GM15510 (cell line): ENCODE data around the gene HIPK2.

Experiments used
- POLR2A ChIP-seq: IDR thresholded peaks from 3 replicates; pipeline ENCODE4 v1.6.1; 2011; ENCODE audit warnings: borderline replicate concordance; ENCODE audit not compliant: insufficient read length; ENCODE audit errors: extremely low read depth

Gene HIPK2

DNA sequence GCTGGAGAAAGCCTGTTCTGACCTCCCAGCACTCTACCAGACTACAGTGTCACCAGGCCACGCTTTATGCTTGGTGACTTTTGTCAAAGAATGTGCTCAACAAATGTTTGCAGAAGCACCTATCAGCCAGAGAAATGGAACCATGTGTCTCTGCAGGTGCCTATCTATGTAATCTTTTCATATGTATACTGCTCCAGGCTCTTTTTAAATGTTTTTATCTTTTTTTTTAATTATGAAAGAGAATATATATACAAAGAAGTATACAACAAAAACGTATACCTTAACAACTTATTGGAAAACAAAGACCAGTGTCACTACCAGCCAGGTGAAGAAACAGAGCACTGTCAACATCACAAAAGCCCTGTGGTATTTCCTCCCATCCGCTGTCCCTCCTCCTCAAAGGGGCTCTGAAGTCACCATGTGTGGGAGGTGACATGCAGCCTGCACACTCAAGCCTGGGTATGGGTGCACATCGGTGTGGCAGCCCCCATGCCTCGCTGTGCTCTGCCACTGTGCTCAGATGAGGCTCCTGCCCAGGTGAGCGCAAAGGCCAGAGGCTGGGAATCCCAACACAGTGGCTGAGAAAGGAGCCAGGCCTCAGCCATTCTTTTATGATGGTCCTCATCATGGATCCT lies 133.7 kb downstream of the HIPK2 start:
- TF ChIP-seq POLR2A: no peak

DNA sequence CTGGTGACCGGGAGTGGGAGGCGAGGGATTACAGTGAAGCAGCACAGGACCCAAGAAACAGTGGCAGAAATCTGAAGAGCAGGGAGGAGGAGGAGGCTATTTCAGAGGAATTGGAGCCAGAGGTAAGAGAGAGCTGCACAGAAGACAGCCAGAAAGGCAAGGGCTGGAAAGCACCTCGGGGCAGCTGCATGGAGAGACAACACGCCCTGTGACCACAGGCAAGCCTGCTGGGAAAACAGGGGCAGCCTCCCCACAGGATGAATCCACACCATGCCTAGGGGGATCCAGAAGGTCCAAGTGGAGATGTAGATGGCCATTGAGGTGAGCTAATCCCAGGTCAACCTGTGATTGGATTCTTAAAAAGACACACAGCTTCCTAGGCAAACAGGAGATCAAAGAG lies 135.5 kb downstream of the HIPK2 start:
- TF ChIP-seq POLR2A: no peak

DNA sequence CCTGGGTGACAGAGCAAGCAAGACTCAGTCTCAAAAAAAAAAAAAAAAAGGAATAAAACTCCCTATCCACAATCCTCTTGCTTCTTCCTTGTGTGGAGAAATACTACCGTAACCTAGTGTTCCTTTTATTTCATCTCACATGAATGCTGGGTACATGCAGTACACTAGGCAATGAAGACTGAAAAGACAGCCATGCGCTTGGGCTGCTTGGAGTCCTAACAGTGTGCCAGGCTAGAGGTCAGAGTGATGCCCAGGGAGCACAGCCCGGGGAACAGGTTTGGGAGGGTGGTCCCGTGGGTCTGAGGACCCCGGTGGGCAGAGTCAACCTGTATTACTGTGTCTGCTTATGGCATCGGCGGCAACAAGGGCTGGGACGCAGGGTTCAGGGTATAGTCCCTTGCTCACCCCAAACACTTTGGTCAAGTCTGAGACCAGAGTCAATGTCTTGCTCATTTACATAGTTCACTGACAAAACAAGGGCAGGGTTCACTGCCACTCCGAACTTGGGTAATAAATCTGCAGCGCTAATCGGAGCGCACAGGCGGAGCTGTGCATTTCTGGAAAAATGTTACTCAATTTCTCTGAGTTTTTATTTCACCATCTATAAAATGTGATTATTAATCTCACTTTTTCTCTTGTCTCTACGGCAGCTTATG lies 136.3 kb downstream of the HIPK2 start:
- TF ChIP-seq POLR2A: no peak

DNA sequence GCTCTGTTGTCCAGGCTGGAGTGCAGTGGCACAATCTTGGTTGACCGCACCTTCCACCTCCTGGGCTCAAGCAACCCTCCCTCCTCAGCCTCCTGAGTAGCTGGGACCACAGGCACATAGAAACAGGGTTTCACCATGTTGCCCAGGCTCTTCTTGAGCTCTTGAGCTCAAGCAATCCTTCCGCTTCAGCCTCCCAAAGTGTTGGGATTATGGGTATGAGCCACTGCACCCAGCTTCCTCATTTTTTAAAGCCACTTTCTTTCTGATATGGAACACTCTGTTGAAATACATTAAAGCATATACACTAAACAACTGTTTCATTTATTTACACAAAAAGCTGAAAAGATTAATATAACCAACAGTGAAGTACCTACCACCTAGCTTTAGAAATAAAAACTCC lies 137.1 kb downstream of the HIPK2 start:
- TF ChIP-seq POLR2A: no peak

DNA sequence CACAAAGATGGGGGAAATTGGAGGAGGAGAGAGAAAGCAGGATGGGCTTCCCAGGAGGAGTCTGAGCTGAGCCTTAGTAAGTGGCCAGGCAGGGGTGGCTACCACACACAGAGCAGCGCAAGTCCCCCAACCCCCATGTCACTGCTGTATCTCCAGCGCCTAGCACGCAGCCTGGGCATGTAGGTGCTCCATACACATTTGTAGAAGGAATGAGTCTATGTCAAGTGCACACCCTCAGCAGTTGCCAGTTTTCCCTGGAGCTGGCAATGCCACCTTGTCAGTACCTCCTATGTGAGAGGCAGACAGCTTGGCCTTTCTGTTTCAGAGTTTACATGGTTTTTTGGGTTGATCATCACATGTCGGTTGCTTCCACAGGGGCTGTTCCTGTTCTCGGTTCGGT lies 138.2 kb downstream of the HIPK2 start:
- no peak for TF ChIP-seq POLR2A

DNA sequence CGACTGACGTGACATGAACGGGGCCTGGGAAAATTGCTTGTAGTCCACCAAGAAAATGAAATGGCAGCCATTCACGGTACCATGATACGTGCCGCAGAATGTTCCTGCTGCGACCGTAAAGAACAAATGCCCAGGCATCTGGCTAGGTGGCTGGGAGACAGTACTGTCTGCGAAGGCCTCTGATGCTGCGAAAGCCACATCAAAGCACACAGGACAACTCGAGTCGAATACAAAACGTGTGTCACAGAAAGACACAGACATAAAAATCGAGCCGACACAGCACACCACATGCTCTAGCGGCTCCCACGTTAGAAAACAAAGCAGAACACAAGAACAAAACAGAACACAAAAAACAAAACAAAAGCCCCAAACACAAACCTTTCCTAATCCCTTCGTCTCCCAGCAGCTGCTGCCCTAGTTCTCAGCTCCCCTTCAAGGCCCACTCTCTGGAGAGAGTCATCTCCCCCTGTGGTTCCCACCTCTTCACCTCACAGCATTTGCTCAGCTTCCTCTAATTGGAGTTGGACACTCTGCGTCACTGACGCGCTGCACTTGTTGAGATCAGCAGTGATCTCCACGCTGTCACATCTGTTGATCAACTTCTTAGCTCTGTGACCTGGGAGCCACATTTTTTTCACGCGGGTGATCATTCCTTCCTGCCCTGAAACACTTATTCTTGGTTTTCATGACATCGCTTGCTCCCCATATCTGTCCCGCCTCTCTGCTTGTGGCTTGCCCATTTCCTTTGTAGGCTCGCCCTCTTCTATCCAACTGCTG lies 142.1 kb downstream of the HIPK2 start:
- TF ChIP-seq POLR2A: no peak

DNA sequence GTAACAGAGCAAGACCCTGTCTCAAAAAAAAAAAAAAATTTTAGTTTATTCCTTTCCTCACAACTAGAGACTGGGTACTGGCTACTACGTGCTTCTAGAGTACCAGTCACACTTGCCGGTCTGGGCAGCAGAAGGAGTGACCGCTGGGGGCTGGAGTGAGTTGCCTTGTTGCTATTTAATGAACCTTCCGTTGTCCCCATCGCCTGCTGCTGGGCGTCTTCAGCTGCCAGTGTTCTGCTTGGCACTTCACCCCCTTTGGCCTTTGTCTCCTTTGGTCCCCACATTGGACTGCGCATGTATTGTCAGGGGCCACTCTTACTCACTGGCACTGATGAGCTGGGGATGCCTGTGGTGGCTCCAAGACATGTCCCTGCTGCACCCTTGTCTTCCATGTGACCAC lies 143.7 kb downstream of the HIPK2 start:
- no peak for TF ChIP-seq POLR2A

DNA sequence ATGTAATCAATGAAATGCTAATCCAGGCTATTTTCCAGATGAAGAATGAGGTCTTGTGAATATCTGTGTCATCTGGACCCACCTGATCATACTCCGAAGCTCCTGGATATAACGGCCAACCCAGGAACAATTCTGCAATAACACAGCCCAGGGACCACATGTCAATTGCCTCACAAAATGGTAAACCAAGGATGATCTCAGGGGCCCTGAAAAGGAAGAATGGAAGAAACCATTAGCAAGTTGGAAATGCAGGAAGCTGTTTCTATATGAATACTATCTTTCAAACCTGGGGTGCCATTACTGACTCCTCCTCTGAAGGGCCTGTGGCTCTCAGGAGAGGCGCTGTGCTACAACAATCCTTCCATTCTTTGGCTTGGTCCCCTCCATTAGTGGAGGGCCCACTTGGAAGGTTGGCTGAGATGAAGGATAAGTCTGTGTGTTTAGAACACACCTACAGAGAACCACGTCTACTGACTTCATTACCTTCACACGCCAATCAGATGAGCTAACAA lies 146.2 kb downstream of the HIPK2 start:
- TF ChIP-seq POLR2A: no peak

DNA sequence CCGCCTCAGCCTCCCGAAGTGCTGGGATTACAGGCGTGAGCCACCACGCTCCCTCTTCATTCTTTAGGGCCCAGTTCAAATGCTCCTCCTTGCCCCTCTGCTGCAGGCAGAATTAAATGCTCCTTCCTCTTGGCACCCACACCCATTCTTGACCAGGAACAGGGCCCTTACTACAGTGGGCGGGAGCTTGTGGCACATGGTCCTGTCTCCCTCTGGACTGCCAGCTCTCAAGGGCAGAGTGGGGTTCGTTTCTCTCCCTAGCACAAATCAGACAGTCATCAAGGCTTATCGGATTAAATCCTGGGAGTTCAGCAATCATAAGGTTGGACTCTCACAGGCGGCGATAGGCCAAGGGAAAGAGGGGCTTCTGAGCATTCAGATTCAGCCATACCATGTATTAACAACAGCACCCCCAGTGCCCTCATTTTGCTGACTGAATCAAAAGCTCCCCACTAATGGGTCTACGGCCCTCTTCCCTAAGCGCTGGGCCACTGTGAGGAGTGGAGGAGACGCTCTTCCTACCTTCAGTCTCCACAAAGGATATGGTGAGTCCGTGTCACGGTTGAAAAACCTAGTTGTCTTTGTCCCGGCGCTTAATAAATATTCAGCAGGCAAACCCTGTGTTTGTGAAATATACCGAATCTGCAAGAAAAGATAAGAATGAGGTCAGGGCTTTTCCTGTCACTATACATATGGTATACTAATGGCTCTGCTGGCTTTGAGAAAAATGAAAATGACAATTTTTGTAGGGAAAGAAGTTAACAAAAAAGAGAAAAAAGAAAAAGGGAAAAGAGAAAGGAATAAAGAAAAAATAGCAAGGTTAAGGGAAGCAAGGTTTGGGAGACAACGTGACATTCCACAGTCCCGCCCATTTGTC lies 146.9 kb downstream of the HIPK2 start:
- no peak for TF ChIP-seq POLR2A

DNA sequence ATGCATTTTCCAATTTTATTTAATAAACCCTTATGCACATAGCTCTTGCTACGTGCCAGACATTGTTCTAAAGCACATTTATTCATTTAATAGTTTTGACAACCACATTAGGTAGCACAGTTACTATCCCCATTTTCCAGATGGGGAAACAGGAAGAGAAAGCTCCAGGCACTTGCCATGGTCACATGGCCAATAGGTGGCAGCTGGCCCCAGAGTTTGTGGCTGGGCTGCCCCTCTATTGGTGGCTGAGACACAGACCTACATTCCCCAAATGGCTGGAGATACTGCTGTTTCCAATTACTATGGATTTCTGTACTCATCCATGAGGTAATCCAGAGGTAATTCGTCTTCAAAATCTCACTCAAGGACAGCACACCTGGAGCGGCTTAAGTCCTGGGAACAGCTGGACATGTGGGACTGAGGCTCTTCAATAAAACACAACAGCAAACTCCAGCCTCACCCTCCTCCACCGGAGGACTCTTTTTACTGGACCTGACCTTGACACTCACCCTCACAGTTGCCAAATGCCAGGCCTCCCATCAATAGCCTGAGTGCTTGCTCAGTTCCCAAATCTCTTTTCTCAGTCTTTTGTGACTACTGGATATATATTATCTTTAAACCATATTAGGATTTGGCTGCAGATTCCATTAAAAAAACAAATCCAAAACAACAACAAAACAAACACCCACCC lies 148.3 kb downstream of the HIPK2 start:
- no peak for TF ChIP-seq POLR2A

DNA sequence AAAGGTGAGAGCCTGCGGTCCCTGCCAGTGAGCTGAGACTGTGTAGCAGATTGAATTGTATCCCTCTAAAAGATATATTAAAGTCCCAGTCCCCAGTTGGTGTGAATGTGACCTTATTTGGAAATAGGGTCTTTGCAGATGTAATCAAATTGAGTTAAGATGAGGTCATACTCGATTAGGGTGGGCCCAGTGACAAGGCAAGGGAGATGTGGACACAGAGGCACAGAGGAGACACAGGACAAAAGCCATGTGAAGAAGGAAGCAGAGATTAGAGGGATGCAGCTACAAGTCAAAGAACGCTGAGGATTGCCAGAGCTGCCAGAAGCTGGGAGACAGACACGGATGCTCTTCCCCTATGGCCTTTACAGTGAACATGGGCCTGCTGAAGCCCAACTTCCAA lies 150.0 kb downstream of the HIPK2 start:
- no peak for TF ChIP-seq POLR2A

DNA sequence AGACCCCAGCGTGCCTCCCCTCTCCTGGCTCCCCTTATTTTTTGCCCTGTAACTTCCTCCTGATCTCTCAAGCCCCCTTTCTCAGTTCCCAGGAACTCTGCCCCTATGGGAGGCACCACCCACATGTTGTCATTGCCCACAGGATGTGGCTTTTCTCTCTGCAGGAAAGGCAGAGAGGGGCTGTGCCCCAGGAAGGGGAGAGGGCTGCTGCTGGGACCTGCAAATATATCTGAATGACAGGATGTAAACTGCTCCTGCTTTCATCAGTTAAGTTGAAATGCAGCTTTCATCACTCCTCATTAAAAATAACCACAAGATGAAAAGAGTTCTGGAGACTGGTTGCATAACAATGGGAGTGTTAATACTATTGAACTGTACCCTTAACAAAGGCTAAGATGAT lies 151.0 kb downstream of the HIPK2 start:
- no peak for TF ChIP-seq POLR2A

DNA sequence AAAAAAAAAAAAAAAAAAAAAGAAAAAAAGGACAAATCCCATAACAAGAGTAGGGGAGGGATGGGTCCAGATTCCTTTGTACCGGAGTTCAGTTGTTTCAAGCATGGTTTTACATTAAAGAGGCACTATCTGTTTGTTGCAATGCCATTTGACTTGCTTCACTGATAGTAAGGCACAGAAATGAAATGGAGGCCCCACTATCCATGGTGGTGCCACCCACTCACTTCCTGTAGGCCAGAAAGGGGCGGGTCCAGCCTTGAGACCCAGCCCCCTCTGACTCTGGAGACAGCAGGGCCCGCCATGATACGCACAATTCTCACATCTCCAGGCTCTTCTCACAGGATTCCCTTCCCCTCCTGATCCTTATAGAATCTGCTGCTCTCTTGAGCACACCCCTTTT lies 154.3 kb downstream of the HIPK2 start:
- no peak for TF ChIP-seq POLR2A
